Right lobe of liver (tissue), 6 donors: ENCODE results near the gene POC1A. TPM values are rescaled to one million over a fixed set of nuclear protein-coding genes. Genes with fewer than 3 reads are reported as not detected.

Source experiments
- ATAC-seq, 4 donors: fragments of 200-7000 bp; cut with Tn5 transposase; one replicate each; pipeline ENCODE4 v1.9.1; 2020; ENCODE audit warnings: mild to moderate bottlenecking in 4 of 4, moderate library complexity in 4 of 4
- DNase-seq, 3 donors: peaks; one replicate each; pipeline ENCODE4 v3.0.0-alpha.2; 2020
- H3K27ac ChIP-seq, 3 donors: fragments of 200-600 bp; one replicate each; pipeline ENCODE4 v1.8.0; 2022
- H3K27me3 ChIP-seq, 2 donors: fragments of 200-600 bp; one replicate each; pipeline ENCODE4 v1.8.0; 2022
- H3K36me3 ChIP-seq, 4 donors: fragments of 200-600 bp; sonication (generic) in 1 of 4; one replicate each; pipeline versions ENCODE4 v1.5.1 to v1.8.0; 2017 to 2022; ENCODE audit warnings: control low read depth in 1 of 4
- H3K4me1 ChIP-seq, 4 donors: fragments of 200-600 bp; sonication (generic) in 1 of 4; one replicate each; pipeline versions ENCODE4 v1.5.1 to v1.8.0; 2017 to 2022; ENCODE audit warnings: control low read depth in 1 of 4
- H3K4me3 ChIP-seq, 3 donors: fragments of 200-600 bp; one replicate each; pipeline ENCODE4 v1.8.0; 2022
- H3K9me3 ChIP-seq, 4 donors: fragments of 200-600 bp; sonication (generic) in 1 of 4; one replicate each; pipeline versions ENCODE4 v1.5.1 to v1.8.0; 2017 to 2022; ENCODE audit warnings: control low read depth in 1 of 4
- POLR2A ChIP-seq: fragments of 450-650 bp; IDR thresholded peaks from one replicate; pipeline ENCODE4 v1.6.1; 2017; ENCODE audit warnings: antibody characterized with exemption, mild to moderate bottlenecking
- WGBS: methylation state at CpG from one replicate; pipeline ENCODE4 v1.1.6; 2018; ENCODE audit warnings: low coverage, low lambda C conversion rate; ENCODE audit not compliant: insufficient coverage; ENCODE audit errors: missing lambda C conversion rate; 5-methylcytosine and 5-hydroxymethylcytosine counted together
- intact Hi-C, 2 donors: fragments of 100-400 bp; cut with DNase I; formaldehyde crosslinking; loops; one replicate each; pipeline versions ENCODE4 v1.11.2 to v1.14.1; 2022
- total RNA-seq, 6 experiments: library from RNA; depleted of rRNA in 2 of 6; stranded (reverse); fragments of >200 nt in 2 of 6; fragmentation: NEBNext Ultra II Directional in 3 of 6; extraction: Animal tissue kit (Norgen Biotek cat#: 25700) in 3 of 6; gene quantifications; one replicate each; pipeline versions ENCODE4 v1.1.0 to v1.2.4, GENCODE V29; 2016 to 2023
- TF ChIP-seq, protein P1 (sequence below), 4 donors: fragments of 200-600 bp in 3 of 4; fragments of 450-650 bp in 1 of 4; IDR thresholded peaks; one replicate each; pipeline versions ENCODE4 v1.5.1 to v1.8.0; 2016 to 2022; ENCODE audit warnings: antibody characterized with exemption in 4 of 4, mild to moderate bottlenecking in 2 of 4
- donor health status: DM: no; HTN: yes; CAD: no.
- donor health status: DM: no; HTN: no; CAD: no.
- donor health status: DM: no; HTN: no; CAD: no.
- donor health status: DM: no; HTN: yes; CAD: no.
- donor health status: DM: no; HTN: yes; CAD: no.

The POC1A gene
- total RNA-seq, 6 experiments from 2014 or later: 2.0 to 4.3 (median 3.2) TPM

DNA sequence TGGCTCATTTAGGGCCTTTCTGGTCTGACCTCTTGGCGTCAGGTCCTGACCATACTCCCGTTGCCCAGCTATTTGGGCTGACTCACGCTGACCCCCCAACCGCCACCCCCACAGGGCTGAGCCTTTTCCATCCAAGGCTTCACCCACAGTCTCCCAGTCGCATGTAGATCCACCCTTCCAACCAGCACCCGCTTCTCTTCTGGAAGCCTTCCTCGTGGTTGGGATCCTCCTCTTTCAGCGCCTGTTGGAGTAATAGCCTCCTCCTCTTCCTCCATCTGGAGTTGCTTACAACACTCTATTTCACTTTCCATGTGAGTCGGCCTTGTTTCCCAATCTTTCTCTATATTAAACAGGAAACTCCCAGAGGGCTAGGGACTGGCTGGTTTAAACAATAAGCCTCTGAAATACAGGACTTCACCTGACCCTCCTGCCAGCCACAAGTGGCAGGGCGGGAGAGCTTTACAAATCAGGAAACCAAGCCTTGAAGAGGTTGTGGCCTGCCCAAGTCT is 41.7 kb upstream of the POC1A start:
- WGBS: 46% methylated on average over 6 of the region's 10 CpGs
- Histone ChIP-seq H3K36me3 (peaks cover 0 to 21% (median 3%) of the 10 kb centered on the region in 4 donors), H3K27me3 (no peaks in the 10 kb centered on the region), H3K4me3 (no peak overlapping the region), H3K27ac (peak overlapping the region in 2 of 3 donors; percentile 66 to 99), H3K4me1 (peaks cover 0 to 29% (median 7%) of the 10 kb centered on the region in 4 donors), H3K9me3 (no peaks in the 10 kb centered on the region)
- intact Hi-C loops: no loop called here
- ATAC-seq: peak in 2 of 4 donors; percentile 3 to 21
- peak in 1 of 3 donors; percentile 52 for DNase-seq
- TF ChIP-seq POLR2A: peak; percentile 41
- TF ChIP-seq, protein P1, sequence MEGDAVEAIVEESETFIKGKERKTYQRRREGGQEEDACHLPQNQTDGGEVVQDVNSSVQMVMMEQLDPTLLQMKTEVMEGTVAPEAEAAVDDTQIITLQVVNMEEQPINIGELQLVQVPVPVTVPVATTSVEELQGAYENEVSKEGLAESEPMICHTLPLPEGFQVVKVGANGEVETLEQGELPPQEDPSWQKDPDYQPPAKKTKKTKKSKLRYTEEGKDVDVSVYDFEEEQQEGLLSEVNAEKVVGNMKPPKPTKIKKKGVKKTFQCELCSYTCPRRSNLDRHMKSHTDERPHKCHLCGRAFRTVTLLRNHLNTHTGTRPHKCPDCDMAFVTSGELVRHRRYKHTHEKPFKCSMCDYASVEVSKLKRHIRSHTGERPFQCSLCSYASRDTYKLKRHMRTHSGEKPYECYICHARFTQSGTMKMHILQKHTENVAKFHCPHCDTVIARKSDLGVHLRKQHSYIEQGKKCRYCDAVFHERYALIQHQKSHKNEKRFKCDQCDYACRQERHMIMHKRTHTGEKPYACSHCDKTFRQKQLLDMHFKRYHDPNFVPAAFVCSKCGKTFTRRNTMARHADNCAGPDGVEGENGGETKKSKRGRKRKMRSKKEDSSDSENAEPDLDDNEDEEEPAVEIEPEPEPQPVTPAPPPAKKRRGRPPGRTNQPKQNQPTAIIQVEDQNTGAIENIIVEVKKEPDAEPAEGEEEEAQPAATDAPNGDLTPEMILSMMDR (IDR thresholded peaks at IDR 0.05): no peak

DNA sequence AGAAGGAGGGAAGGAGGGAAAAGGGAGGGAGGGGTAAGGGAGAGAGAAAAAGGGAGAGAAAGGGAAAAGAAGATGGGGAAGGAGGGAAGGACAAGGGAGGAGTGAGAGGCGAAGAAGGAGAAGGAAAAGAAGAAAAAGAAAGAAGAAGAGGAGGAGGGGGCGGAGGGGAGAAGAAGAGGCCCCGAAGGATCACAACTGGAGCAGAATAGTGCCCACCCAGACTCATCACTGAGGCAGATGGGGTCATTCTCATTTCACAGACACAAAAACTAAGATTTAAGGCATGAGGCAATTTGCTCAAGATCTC is 41.0 kb upstream of the POC1A start:
- peak overlapping the region in 1 of 3 donors; percentile 99 for H3K27ac ChIP-seq
- peaks cover 0 to 34% (median 4%) of the 10 kb centered on the region in 4 donors for H3K4me1 ChIP-seq
- DNase-seq (no peak), ATAC-seq (no peak)
- 85% methylated on average over 3 of the region's 3 CpGs for WGBS
- intact Hi-C loops: no loop called here
- no peaks in the 10 kb centered on the region for H3K27me3 ChIP-seq
- H3K4me3 ChIP-seq: no peak overlapping the region
- H3K36me3 ChIP-seq: peaks cover 0 to 15% (median 3%) of the 10 kb centered on the region in 4 donors
- no peaks in the 10 kb centered on the region for H3K9me3 ChIP-seq
- TF ChIP-seq POLR2A: no peak
- TF ChIP-seq, protein P1 (IDR thresholded peaks at IDR 0.05): no peak

DNA sequence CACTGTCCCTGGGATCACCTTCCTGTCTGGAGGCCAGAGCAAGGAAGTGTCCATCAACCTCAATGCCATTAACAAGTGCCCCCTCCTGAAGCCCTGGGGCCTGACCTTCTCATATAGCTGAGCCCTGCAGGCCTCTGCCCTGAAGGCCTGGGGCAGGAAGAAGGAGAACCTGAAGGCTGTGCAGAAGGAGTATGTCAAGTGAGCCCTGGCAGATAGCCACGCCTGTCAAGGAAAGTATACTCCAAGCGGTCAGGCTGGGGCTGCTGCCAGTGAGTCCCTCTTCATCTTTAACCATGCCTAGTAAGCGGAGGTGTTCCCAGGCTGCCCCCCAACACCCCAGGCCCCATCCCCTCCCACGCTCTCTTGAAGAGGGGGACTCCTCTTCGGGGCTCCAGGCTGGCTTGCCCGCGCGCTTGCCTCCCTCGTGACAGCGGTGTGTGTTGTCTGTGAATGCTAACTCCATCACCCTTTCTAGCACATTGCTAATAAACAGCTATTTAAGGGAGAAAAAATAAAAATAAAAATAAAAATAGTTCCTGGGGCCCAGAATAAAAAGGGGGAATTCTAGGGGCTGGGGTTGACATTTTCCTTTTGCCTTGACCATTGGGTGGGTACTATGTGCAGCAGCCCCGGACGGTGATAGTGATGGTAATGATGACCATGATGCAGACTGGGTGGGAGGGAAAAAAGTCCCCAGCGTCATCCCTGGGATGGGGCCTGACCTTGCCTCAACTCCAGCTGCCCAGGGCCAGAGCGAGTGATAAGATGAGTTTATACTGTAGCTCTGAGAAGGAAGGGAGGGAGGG is 40.5 kb upstream of the POC1A start:
- Histone ChIP-seq H3K4me3 (no peak overlapping the region), H3K27me3 (no peaks in the 10 kb centered on the region), H3K27ac (no peak overlapping the region), H3K36me3 (peaks cover 0 to 9% (median 1%) of the 10 kb centered on the region in 4 donors), H3K4me1 (peaks cover 0 to 40% (median 5%) of the 10 kb centered on the region in 4 donors), H3K9me3 (no peaks in the 10 kb centered on the region)
- TF ChIP-seq POLR2A: no peak
- TF ChIP-seq, protein P1 (IDR thresholded peaks at IDR 0.05): no peak
- DNase-seq (peak in 1 of 3 donors; percentile 52), ATAC-seq (no peak)
- 75% methylated on average over 10 of the region's 14 CpGs for WGBS
- intact Hi-C loops: no loop called here

DNA sequence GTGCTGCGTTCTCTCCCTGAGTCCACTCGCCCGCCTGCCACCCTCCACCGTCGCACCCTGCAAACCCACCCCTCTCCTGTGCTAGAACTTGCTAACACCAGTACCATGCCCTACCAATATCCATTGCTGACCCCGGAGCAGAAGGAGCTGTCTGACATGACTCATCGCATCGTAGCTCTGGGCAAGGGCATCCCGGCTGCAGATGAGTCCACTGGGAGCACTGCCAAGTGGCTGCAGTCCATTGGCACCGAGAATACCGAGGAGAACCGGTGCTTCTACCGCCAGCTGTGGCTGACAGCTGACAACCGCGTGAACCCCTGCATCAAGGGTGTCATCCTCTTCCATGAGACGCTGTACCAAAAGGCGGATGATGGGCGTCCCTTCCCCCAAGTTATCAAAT is 38.8 kb upstream of the POC1A start:
- Histone ChIP-seq H3K4me1 (peaks cover 0 to 54% (median 13%) of the 10 kb centered on the region in 4 donors), H3K27ac (peak overlapping the region in 1 of 3 donors; percentile 51), H3K36me3 (no peaks in the 10 kb centered on the region), H3K27me3 (no peaks in the 10 kb centered on the region), H3K9me3 (no peaks in the 10 kb centered on the region), H3K4me3 (no peak overlapping the region)
- intact Hi-C loops: no loop called here
- WGBS: 9% methylated on average over 7 of the region's 18 CpGs
- peak; percentile 51 to 74 (median 66) for ATAC-seq
- DNase-seq: peak; percentile 88 to 95 (median 94)
- no peak for TF ChIP-seq POLR2A
- TF ChIP-seq, protein P1 (IDR thresholded peaks at IDR 0.05): no peak
